Gastrocnemius medialis (tissue), 4 donors: Measurements from ENCODE around the gene SLC9B1. TPM values are rescaled to one million over a fixed set of nuclear protein-coding genes. Genes with fewer than 3 reads are reported as not detected.
"Not testable (repeated sequence)": the region's sequence is repeated elsewhere in the genome, so short reads cannot be mapped to it uniquely, and the experiment has no call there.

Experiments used
- ATAC-seq, 2 donors: fragments of 150-250 bp; one replicate each; pipeline ENCODE4 v1.9.1; 2016
- DNase-seq, 2 donors: peaks; one replicate each; pipeline ENCODE4 v3.0.0-alpha.2; 2019
- H3K27ac ChIP-seq, 4 donors: fragments of 200-600 bp; sonication (generic); 1 replicate in 1 of 4; 2 replicates in 3 of 4; pipeline ENCODE4 v1.5.1; 2016 to 2018; ENCODE audit warnings: mild to moderate bottlenecking in 2 of 4, moderate library complexity in 1 of 4
- H3K27me3 ChIP-seq, 3 donors: fragments of 200-600 bp; sonication (generic) in 2 of 3; 1 replicate in 1 of 3; 2 replicates in 2 of 3; pipeline versions ENCODE4 v1.5.1 to v1.6.0; 2016 to 2019; ENCODE audit warnings: mild to moderate bottlenecking in 1 of 3, moderate library complexity in 1 of 3
- H3K36me3 ChIP-seq, 2 donors: fragments of 200-600 bp; sonication (generic) in 1 of 2; one replicate each; pipeline ENCODE4 v1.5.1; 2017 to 2018
- H3K4me1 ChIP-seq, 2 donors: fragments of 200-600 bp; sonication (generic) in 1 of 2; one replicate each; pipeline ENCODE4 v1.5.1; 2016 to 2017; ENCODE audit warnings: mild to moderate bottlenecking in 2 of 2
- H3K4me3 ChIP-seq, 4 donors: fragments of 200-600 bp; sonication (generic) in 3 of 4; 1 replicate in 1 of 4; 2 replicates in 3 of 4; pipeline ENCODE4 v1.5.1; 2016 to 2019; ENCODE audit warnings: mild to moderate bottlenecking in 2 of 4
- H3K9me3 ChIP-seq, 3 donors: fragments of 200-600 bp; sonication (generic) in 2 of 3; 1 replicate in 1 of 3; 2 replicates in 2 of 3; pipeline ENCODE4 v1.5.1; 2016 to 2019
- POLR2A ChIP-seq, 2 donors: fragments of 450-650 bp; IDR thresholded peaks; one replicate each; pipeline ENCODE4 v1.6.1; 2017; ENCODE audit warnings: antibody characterized with exemption in 2 of 2, mild to moderate bottlenecking in 2 of 2, moderate library complexity in 2 of 2
- in situ Hi-C, 4 donors: fragments of 200-750 bp; cut with MboI; loops; one replicate each; pipeline versions ENCODE4 v1.15.0 to v1.8.0; 2017; ENCODE audit warnings: low sequenced_read_pairs in 4 of 4
- intact Hi-C: fragments of 100-400 bp; cut with DNase I; formaldehyde crosslinking; loops from one replicate; pipeline ENCODE4 v1.15.1; 2023; ENCODE audit warnings: low total_unique reads
- total RNA-seq, 4 donors: library from RNA; depleted of rRNA; stranded (reverse); fragments of >200 nt; gene quantifications; one replicate each; pipeline versions ENCODE4 v1.1.0 to v1.2.3, GENCODE V29; 2016
- TF ChIP-seq, protein P1 (sequence below), 5 experiments: fragments of 450-650 bp in 3 of 5; fragments of 200-600 bp in 2 of 5; sonication (generic) in 2 of 5; IDR thresholded peaks in 4 of 5; conservative IDR thresholded peaks in 1 of 5; 1 replicate in 4 of 5; 2 replicates in 1 of 5; pipeline ENCODE4 v1.5.1; 2016 to 2019; ENCODE audit warnings: antibody characterized with exemption in 5 of 5, mild to moderate bottlenecking in 3 of 5, moderate library complexity in 3 of 5

Gene SLC9B1
- total RNA-seq, 4 donors from 2014 or later, result not detected

DNA sequence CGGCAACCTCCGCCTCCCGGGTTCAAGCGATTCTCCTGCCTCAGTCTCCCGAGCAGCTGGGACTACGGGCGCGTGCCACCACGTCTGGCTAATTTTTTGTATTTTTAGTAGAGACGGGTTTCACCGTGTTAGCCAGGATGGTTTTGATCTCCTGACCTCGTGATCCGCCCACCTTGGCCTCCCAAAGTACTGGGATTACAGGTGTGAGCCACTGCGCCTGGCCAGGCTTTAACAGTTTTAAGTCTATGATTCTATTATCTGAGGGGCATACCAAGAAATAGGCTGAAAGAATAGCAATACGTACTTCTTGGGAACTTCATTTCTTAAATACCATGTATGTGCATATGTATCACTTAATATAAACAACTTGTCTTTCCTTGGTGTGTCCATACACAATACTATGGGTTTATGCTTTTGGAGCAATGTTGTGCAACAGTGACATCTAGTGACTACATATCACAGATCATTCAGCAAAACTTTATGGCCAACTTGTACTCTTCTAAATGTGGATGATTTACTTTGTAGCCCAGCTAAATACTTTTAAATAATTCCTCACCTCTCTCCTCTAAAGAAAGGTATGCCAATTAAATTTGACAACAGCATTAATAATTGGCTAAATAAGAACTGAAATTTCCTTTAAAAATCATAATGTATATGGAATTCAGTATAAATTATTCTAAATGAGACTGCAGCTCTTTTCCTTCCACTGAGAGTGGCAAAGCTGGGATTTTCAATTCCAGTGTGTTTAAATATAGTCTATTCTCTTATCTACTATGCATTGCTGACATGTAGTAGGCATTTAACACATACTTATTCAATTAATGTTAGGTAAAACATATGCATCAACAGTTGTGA lies 10.4 kb downstream of the SLC9B1 start:
- in situ Hi-C loops, result loop anchor here (5.0 to 25.0 kb wide), 5 partner anchors 387 to 572 kb away; no protein-coding TSS in a partner anchor
- ATAC-seq (peak; percentile 89 to 91), DNase-seq (no peak)
- Histone ChIP-seq H3K4me3 (no peak overlapping the region), H3K9me3 (no peaks in the 10 kb centered on the region), H3K27ac (no peak overlapping the region), H3K4me1 (peaks cover 13 to 17% of the 10 kb centered on the region in 2 donors), H3K27me3 (no peaks in the 10 kb centered on the region), H3K36me3 (no peaks in the 10 kb centered on the region)
- intact Hi-C loops, result loop anchor here (1.0 kb wide), 2 partner anchors 389 to 560 kb away; no protein-coding TSS in a partner anchor
- TF ChIP-seq, protein P1, sequence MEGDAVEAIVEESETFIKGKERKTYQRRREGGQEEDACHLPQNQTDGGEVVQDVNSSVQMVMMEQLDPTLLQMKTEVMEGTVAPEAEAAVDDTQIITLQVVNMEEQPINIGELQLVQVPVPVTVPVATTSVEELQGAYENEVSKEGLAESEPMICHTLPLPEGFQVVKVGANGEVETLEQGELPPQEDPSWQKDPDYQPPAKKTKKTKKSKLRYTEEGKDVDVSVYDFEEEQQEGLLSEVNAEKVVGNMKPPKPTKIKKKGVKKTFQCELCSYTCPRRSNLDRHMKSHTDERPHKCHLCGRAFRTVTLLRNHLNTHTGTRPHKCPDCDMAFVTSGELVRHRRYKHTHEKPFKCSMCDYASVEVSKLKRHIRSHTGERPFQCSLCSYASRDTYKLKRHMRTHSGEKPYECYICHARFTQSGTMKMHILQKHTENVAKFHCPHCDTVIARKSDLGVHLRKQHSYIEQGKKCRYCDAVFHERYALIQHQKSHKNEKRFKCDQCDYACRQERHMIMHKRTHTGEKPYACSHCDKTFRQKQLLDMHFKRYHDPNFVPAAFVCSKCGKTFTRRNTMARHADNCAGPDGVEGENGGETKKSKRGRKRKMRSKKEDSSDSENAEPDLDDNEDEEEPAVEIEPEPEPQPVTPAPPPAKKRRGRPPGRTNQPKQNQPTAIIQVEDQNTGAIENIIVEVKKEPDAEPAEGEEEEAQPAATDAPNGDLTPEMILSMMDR (IDR thresholded peaks at IDR 0.05 in 4 of 5, conservative IDR thresholded peaks at IDR 0.05 in 1 of 5), result peak in 4 of 5 experiments; percentile 66 to 81 (median 73)
- TF ChIP-seq POLR2A (IDR thresholded peaks at IDR 0.05), result no peak

DNA sequence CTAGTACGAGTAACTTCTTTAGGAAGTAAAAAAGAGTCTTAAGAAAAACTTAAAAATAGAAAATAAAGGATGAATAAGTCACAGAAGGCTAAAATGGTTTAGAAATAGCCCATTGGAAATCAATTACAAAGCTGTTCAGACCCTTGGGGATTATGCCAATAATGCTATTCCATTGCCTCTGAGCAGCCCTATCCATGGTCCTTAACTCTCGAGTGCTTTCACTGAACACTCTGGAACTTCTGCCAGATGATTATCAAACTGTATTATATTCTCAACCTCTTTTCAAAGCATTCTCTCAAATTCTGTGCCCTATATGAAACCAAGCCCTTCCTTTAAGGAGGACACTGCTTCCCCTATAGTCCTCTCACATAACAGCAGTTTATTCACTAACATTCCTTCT lies 17.0 kb downstream of the SLC9B1 start:
- DNase-seq, result no peak
- Histone ChIP-seq H3K36me3 (no peaks in the 10 kb centered on the region), H3K4me3 (no peak overlapping the region), H3K4me1 (no peaks in the 10 kb centered on the region), H3K27ac (no peak overlapping the region), H3K27me3 (no peaks in the 10 kb centered on the region), H3K9me3 (no peaks in the 10 kb centered on the region)
- intact Hi-C loops, result no loop called here
- in situ Hi-C loops, result loop anchor here in 2 of 4 donors (10.0 to 25.0 kb wide), 2 partner anchors 548 to 565 kb away; no protein-coding TSS in a partner anchor
- TF ChIP-seq POLR2A (IDR thresholded peaks at IDR 0.05), result no peak
- TF ChIP-seq, protein P1 (IDR thresholded peaks at IDR 0.05 in 4 of 5, conservative IDR thresholded peaks at IDR 0.05 in 1 of 5), result no peak
- ATAC-seq, result no peak

DNA sequence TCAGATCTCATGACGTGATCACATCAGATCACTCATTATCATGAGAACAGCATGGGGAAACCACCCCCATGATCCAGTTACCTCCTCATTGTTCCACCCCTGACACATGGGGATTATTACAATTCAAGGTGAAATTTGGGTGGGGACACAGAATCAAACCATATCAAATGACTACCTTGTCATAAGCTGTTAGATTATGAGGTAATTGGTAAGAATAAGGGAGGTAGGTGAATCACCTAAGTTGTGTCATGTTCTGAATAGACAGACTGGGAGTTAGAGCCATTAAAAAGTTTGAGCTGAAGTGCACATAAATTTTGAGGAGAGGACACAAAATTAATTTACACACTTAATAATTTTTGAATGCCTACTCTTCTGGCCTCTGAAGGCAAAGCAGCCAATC lies 24.7 kb downstream of the SLC9B1 start:
- intact Hi-C loops, result no loop called here
- Histone ChIP-seq H3K27me3 (no peaks in the 10 kb centered on the region), H3K27ac (no peak overlapping the region), H3K4me3 (no peak overlapping the region), H3K4me1 (no peaks in the 10 kb centered on the region), H3K36me3 (no peaks in the 10 kb centered on the region), H3K9me3 (no peaks in the 10 kb centered on the region)
- TF ChIP-seq, protein P1 (IDR thresholded peaks at IDR 0.05 in 4 of 5, conservative IDR thresholded peaks at IDR 0.05 in 1 of 5), result no peak
- TF ChIP-seq POLR2A (IDR thresholded peaks at IDR 0.05), result no peak
- in situ Hi-C loops, result no loop called here
- DNase-seq, result no peak
- ATAC-seq, result no peak

DNA sequence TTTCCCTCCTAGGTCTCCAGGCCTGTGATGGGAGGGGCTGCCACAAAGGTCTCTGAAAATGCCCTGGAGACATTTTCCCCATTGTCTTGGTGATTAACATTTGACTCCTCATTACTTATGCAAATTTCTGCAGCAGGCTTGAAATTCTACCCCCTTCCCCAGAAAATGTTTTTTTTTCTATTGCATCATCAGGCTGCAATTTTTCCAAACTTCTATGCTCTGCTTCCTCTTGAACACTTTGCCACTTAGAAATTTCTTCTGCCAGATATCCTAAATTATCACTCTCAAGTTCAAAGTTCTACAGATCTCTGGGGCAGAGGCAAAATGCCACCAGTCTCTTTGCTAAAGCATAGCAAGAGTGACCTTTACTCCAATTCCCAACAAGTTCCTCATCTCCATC lies 25.5 kb downstream of the SLC9B1 start:
- ATAC-seq, DNase-seq, H3K27me3 ChIP-seq, H3K4me1 ChIP-seq, H3K9me3 ChIP-seq, H3K4me3 ChIP-seq, in situ Hi-C loops, intact Hi-C loops, H3K27ac ChIP-seq, H3K36me3 ChIP-seq: not testable (repeated sequence)

DNA sequence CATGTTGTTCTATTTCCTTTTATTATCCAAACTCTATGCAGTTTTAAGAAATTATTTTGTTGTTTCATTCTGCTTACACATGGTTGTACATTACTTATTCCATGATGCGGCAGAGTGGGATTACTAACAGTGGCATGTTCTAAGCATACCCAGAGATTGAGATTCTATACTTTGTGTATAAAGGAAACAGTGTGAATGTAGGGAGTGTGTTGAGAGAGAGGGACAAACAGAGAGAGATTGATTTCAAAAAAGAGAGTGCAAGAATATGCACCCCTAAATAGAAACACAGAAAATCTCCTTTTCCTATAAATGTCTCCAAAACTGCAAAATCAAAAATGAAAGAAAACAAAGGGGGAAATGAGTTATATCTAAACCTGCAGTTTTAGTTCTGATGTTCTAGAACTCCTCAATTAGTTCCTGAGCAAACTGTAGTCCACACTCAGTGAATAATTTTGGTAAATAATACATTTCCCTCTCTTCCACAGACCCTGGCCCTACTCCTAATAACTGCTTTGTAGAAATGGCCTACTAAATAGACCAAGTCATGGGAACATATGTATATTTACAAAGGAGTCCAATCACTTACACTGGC lies 31.0 kb downstream of the SLC9B1 start:
- ATAC-seq (no peak), DNase-seq (no peak)
- intact Hi-C loops (no loop called here), in situ Hi-C loops (no loop called here)
- no peak for TF ChIP-seq POLR2A (IDR thresholded peaks at IDR 0.05)
- TF ChIP-seq, protein P1 (IDR thresholded peaks at IDR 0.05 in 4 of 5, conservative IDR thresholded peaks at IDR 0.05 in 1 of 5), result no peak
- H3K4me3 ChIP-seq, result no peak overlapping the region
- no peaks in the 10 kb centered on the region for H3K27me3 ChIP-seq
- H3K9me3 ChIP-seq, result no peaks in the 10 kb centered on the region
- H3K4me1 ChIP-seq, result no peaks in the 10 kb centered on the region
- no peaks in the 10 kb centered on the region for H3K36me3 ChIP-seq
- no peak overlapping the region for H3K27ac ChIP-seq
